DND-41 (cell line): ENCODE results near the gene SLC17A8.

Experiments
- ATAC-seq: fragments of 200-7000 bp; cut with Tn5 transposase; 3 replicates; pipeline ENCODE4 v1.9.1; 2021; ENCODE audit warnings: low read depth; ENCODE audit not compliant: insufficient read depth
- DNase-seq: peaks from one replicate; pipeline ENCODE4 v3.0.0-alpha.2; 2020
- H2AFZ ChIP-seq: 2 replicates; pipeline ENCODE4 v1.6.0; 2012; ENCODE audit warnings: low read depth, low read length
- H3K27ac ChIP-seq: 2 replicates; pipeline ENCODE4 v1.5.1; 2012; ENCODE audit warnings: low read length, inconsistent platforms
- H3K27me3 ChIP-seq: fragments of 200-600 bp; sonication (generic); 2 replicates; pipeline ENCODE4 v1.6.0; 2012; ENCODE audit warnings: low read length, mild to moderate bottlenecking, inconsistent platforms; ENCODE audit not compliant: insufficient read depth, poor library complexity
- H3K36me3 ChIP-seq: 2 replicates; pipeline ENCODE4 v1.5.1; 2012; ENCODE audit warnings: low read length, inconsistent platforms; ENCODE audit not compliant: insufficient read depth
- H3K4me1 ChIP-seq: 2 replicates; pipeline ENCODE4 v1.5.1; 2012; ENCODE audit warnings: mild to moderate bottlenecking, low read length; ENCODE audit not compliant: insufficient read depth
- H3K4me2 ChIP-seq: 2 replicates; pipeline ENCODE4 v1.6.0; 2012; ENCODE audit warnings: mild to moderate bottlenecking, moderate library complexity, low read length, inconsistent platforms; ENCODE audit not compliant: insufficient read depth
- H3K4me3 ChIP-seq, 2 experiments: fragments of 200-600 bp in 1 of 2; shearing (Covaris generic) in 1 of 2; 2 replicates each; pipeline ENCODE4 v1.5.1; 2012 to 2016; ENCODE audit warnings: inconsistent platforms in 2 of 2, low read length in 2 of 2, mild to moderate bottlenecking in 2 of 2, low read depth in 1 of 2, moderate library complexity in 1 of 2
- H3K79me2 ChIP-seq: 2 replicates; pipeline ENCODE4 v1.6.0; 2012; ENCODE audit warnings: low read length, inconsistent platforms; ENCODE audit not compliant: insufficient read depth
- H3K9ac ChIP-seq: 2 replicates; pipeline ENCODE4 v1.6.0; 2012; ENCODE audit warnings: low read depth, mild to moderate bottlenecking, inconsistent platforms, low read length, moderate library complexity
- H3K9me3 ChIP-seq: 2 replicates; pipeline ENCODE4 v1.5.1; 2012; ENCODE audit warnings: low read length, moderate library complexity, mild to moderate bottlenecking, inconsistent platforms; ENCODE audit not compliant: insufficient read depth, severe bottlenecking
- H4K20me1 ChIP-seq: 2 replicates; pipeline ENCODE4 v1.6.0; 2012; ENCODE audit warnings: low read length; ENCODE audit not compliant: insufficient read depth
- EZH2 ChIP-seq: IDR thresholded peaks from 3 replicates; pipeline ENCODE4 v1.6.1; 2012; ENCODE audit warnings: borderline replicate concordance, low read depth, mild to moderate bottlenecking, moderate library complexity, low read length, inconsistent platforms; ENCODE audit not compliant: severe bottlenecking
- TF ChIP-seq, protein P1 (sequence below): IDR thresholded peaks from 2 replicates; pipeline ENCODE4 v1.5.1; 2012; ENCODE audit warnings: borderline replicate concordance, low read length, moderate library complexity, mild to moderate bottlenecking; ENCODE audit not compliant: poor library complexity, severe bottlenecking; ENCODE audit errors: extremely low read depth

SLC17A8 gene

DNA sequence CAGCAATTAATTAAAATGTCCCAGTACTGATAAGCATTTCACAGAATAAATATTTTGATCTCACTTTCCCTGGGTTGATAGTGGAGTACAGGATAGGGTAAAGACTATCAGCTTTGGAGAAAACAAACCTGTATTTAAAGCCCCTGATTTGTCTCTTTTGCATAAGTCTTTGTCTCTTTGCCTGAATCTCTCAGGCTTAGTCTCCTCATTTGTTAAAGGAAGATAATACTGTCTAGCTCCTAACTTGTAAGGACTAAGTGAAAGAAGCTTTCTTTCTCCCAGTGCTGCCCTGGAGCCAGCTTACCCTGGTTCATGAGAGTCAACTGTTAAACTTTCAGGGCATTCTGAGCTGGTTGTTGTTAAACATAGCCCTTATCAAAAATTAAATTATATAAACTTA, 111.3 kb downstream of the SLC17A8 start:
- ATAC-seq (no peak), DNase-seq (no peak)
- no peak overlapping the region for H3K4me2 ChIP-seq
- no peak overlapping the region for H3K9ac ChIP-seq
- H3K36me3 ChIP-seq = no peaks in the 10 kb centered on the region
- H3K4me1 ChIP-seq = no peaks in the 10 kb centered on the region
- no peak overlapping the region for H2AFZ ChIP-seq
- no peak overlapping the region for H3K4me3 ChIP-seq
- no peaks in the 10 kb centered on the region for H4K20me1 ChIP-seq
- H3K9me3 ChIP-seq = no peaks in the 10 kb centered on the region
- no peak for TF ChIP-seq EZH2
- TF ChIP-seq, protein P1, sequence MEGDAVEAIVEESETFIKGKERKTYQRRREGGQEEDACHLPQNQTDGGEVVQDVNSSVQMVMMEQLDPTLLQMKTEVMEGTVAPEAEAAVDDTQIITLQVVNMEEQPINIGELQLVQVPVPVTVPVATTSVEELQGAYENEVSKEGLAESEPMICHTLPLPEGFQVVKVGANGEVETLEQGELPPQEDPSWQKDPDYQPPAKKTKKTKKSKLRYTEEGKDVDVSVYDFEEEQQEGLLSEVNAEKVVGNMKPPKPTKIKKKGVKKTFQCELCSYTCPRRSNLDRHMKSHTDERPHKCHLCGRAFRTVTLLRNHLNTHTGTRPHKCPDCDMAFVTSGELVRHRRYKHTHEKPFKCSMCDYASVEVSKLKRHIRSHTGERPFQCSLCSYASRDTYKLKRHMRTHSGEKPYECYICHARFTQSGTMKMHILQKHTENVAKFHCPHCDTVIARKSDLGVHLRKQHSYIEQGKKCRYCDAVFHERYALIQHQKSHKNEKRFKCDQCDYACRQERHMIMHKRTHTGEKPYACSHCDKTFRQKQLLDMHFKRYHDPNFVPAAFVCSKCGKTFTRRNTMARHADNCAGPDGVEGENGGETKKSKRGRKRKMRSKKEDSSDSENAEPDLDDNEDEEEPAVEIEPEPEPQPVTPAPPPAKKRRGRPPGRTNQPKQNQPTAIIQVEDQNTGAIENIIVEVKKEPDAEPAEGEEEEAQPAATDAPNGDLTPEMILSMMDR = no peak
- H3K27me3 ChIP-seq = peaks cover 3% of the 10 kb centered on the region
- no peak overlapping the region for H3K27ac ChIP-seq
- H3K79me2 ChIP-seq = no peaks in the 10 kb centered on the region
